Mucosa of descending colon (tissue), 3 donors: Measurements from ENCODE around the gene ACOX2. TPM values are rescaled to one million over a fixed set of nuclear protein-coding genes. Genes with fewer than 3 reads are reported as not detected.

Experiments used
- ATAC-seq: fragments of 200-7000 bp; cut with Tn5 transposase; one replicate; pipeline ENCODE4 v1.9.1; 2020; ENCODE audit warnings: mild to moderate bottlenecking, moderate library complexity
- DNase-seq, 3 donors: peaks; one replicate each; pipeline ENCODE4 v3.0.0-alpha.2; 2020
- H3K36me3 ChIP-seq: fragments of 200-600 bp; one replicate; pipeline ENCODE4 v1.8.0; 2021; ENCODE audit warnings: low read depth, mild to moderate bottlenecking
- H3K4me1 ChIP-seq: fragments of 200-600 bp; one replicate; pipeline ENCODE4 v1.8.0; 2021; ENCODE audit warnings: low read depth, mild to moderate bottlenecking
- H3K4me3 ChIP-seq: fragments of 200-600 bp; one replicate; pipeline ENCODE4 v1.8.0; 2021; ENCODE audit warnings: mild to moderate bottlenecking
- H3K9me3 ChIP-seq: fragments of 200-600 bp; one replicate; pipeline ENCODE4 v1.8.0; 2021; ENCODE audit warnings: mild to moderate bottlenecking
- intact Hi-C, 2 donors: fragments of 100-400 bp; cut with DNase I in 1 of 2; cut with micrococcal nuclease in 1 of 2; formaldehyde crosslinking; loops; one replicate each; pipeline versions ENCODE4 v1.11.0 to v1.11.1; 2022; cut with DNase I, micrococcal nuclease
- total RNA-seq, 3 donors: library from RNA; stranded (reverse); fragmentation: NEBNext Ultra II Directional in 2 of 3; extraction: Animal tissue kit (Norgen Biotek cat#: 25700) in 2 of 3; gene quantifications; one replicate each; pipeline versions ENCODE4 v1.2.1 to v1.2.4, GENCODE V29; 2021 to 2023
- TF ChIP-seq, protein P1 (sequence below): fragments of 200-600 bp; IDR thresholded peaks from one replicate; pipeline ENCODE4 v1.8.0; 2022; ENCODE audit warnings: antibody characterized with exemption, mild to moderate bottlenecking
- donor health status: DM: no; HTN: no; CAD: no; lungs with moderate emphysema.
- donor health status: DM: no; HTN: no; CAD: no.
- donor health status: DM: no; HTN: yes; CAD: no.

The ACOX2 gene
- total RNA-seq, 3 donors from 2014 or later = 34.8 to 51.2 (median 48.9) TPM

DNA sequence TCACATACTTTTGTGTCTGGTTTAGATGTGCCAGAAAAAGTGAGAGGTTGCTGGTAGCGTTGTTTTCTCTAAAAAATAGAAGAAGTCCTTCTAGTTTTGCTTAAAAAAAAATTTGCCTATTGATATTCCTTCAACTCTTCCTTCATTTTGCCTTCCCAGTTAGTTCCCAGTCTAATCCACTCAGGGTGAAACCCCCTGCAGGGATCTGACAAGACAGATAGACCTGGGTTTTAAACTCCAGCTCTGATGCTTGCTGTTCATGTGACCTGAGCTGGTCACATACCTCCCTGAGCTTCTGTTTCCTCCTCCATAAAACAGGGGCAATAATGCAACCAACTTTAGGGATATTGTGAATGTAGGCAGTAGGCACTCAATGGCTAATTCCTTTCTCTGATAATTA lies 63.7 kb downstream of the ACOX2 start:
- no peaks in the 10 kb centered on the region for H3K9me3 ChIP-seq
- DNase-seq (no peak), ATAC-seq (no peak)
- TF ChIP-seq, protein P1, sequence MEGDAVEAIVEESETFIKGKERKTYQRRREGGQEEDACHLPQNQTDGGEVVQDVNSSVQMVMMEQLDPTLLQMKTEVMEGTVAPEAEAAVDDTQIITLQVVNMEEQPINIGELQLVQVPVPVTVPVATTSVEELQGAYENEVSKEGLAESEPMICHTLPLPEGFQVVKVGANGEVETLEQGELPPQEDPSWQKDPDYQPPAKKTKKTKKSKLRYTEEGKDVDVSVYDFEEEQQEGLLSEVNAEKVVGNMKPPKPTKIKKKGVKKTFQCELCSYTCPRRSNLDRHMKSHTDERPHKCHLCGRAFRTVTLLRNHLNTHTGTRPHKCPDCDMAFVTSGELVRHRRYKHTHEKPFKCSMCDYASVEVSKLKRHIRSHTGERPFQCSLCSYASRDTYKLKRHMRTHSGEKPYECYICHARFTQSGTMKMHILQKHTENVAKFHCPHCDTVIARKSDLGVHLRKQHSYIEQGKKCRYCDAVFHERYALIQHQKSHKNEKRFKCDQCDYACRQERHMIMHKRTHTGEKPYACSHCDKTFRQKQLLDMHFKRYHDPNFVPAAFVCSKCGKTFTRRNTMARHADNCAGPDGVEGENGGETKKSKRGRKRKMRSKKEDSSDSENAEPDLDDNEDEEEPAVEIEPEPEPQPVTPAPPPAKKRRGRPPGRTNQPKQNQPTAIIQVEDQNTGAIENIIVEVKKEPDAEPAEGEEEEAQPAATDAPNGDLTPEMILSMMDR = no peak
- H3K4me3 ChIP-seq = no peak overlapping the region
- no peaks in the 10 kb centered on the region for H3K36me3 ChIP-seq
- intact Hi-C loops = no loop called here
- peaks cover 17% of the 10 kb centered on the region for H3K4me1 ChIP-seq

DNA sequence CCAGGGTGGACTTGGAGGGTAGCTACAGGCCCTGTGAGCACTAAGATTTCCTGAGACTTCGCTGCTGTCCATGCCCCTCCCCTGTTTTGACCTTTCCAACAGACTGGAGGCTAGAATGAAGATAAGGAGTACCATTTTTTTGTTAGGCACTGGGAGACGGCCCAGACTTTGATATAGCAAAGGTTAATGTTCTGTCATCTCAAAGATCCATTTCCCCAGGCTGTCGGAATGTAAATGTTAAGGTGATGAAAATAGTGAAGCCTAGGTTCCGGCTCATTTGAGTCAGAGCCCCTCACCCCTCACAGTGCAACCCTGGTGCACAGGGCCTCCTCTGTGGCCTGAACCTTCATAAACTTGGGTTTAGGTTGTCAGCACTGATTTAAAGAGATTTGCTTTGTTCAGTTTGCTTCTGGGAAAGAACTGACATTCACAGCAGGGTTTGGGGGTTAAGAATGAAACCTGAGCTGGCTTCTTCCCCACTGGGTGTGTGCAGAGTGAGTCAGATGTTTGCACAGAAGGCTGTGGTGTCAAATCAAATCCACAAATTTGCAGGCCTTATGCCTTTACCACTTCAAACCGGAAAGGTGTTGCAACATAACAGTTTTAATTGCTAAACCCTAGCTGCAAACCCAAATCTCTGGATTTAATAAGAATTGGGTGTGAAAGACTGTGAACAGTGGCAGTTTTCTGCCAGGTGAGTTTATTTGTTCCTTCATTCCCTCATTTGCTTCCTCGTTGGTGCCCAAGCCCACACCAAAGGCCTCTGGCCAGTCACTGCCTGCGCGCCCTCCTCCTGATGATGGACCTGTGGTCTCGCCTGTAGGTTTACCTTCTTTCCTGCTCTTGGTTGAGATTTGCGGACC lies 65.7 kb downstream of the ACOX2 start:
- intact Hi-C loops = no loop called here
- Histone ChIP-seq H3K9me3 (no peaks in the 10 kb centered on the region), H3K36me3 (no peaks in the 10 kb centered on the region), H3K4me1 (peaks cover 17% of the 10 kb centered on the region), H3K4me3 (no peak overlapping the region)
- ATAC-seq (peak; percentile 96), DNase-seq (peak in 2 of 3 donors; percentile 58 to 79)
- TF ChIP-seq, protein P1 = no peak

- DNase-seq (peak in 1 of 3 donors; percentile 27), ATAC-seq (peak; percentile 5)
- Histone ChIP-seq H3K36me3 (no peaks in the 10 kb centered on the region), H3K4me3 (no peak overlapping the region), H3K4me1 (peaks cover 17% of the 10 kb centered on the region), H3K9me3 (no peaks in the 10 kb centered on the region)
- TF ChIP-seq, protein P1 = no peak
- intact Hi-C loops = no loop called here
Measured at GRCh38 chr3:58470363-58471024, 66.5 kb downstream of the ACOX2 start.

GRCh38 chr3:58469096-58469495 lies 67.9 kb downstream of the ACOX2 start:
- H3K9me3 ChIP-seq = no peaks in the 10 kb centered on the region
- no peaks in the 10 kb centered on the region for H3K36me3 ChIP-seq
- TF ChIP-seq, protein P1 = no peak
- ATAC-seq (no peak), DNase-seq (no peak)
- H3K4me3 ChIP-seq = no peak overlapping the region
- intact Hi-C loops = no loop called here
- H3K4me1 ChIP-seq = peaks cover 17% of the 10 kb centered on the region

DNA sequence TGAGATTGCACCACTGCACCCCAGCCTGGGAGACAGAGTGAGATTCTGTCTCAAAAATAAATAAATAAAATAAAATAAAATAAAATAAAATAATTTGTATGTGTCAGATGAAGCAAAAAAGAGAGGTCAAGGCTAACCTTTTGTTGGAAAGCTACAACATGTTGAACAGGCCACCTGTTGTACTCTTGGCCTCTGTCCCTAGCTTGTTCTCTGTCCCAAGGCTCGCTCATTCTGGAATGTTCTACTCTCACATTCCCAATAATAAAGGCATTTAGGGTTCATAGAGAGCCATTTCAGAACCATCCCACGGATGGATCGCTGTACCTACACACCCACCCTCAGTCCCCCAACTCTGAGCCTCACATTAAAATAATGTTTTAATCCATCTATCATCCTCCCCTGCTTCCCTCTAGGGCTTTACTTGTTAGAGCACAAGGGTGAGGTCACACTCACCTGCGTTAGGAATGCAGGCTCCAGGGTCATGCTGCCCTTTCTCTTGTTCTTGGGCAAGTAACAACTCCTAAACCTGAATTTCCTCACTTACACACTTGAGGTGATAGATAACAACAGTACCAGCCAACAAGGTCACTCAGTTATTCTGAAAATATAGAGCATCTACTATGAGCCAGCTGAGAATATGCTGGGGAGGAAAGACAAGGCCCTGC lies 70.0 kb downstream of the ACOX2 start:
- no peak for DNase-seq
- intact Hi-C loops = no loop called here
- TF ChIP-seq, protein P1 = no peak
- Histone ChIP-seq H3K4me1 (peaks cover 18% of the 10 kb centered on the region), H3K36me3 (no peaks in the 10 kb centered on the region), H3K4me3 (no peak overlapping the region), H3K9me3 (no peaks in the 10 kb centered on the region)
- no peak for ATAC-seq
